ENCODE results near the gene PRKG1. TPM values are rescaled to one million over a fixed set of nuclear protein-coding genes. Genes with fewer than 3 reads are reported as not detected.
"Not testable (repeated sequence)": the region's sequence is repeated elsewhere in the genome, so short reads cannot be mapped to it uniquely, and the experiment has no call there.

Gene PRKG1
- total RNA-seq, 2 experiments from 2014 or later: not detected

GRCh38 chr10:51272099-51272498 is 197.8 kb downstream of the PRKG1 start:
- DNase-seq; CTCF ChIA-PET; H3K4me1 Mint-ChIP-seq; ATAC-seq; H3K27ac Mint-ChIP-seq; H3K4me3 Mint-ChIP-seq; H3K9me3 Mint-ChIP-seq (ENCODE audit: low read depth); H3K27me3 Mint-ChIP-seq; H3K36me3 Mint-ChIP-seq: not testable (repeated sequence)

- Mint-ChIP-seq H3K27me3 (no peaks in the 10 kb centered on the region), H3K9me3 (ENCODE audit: low read depth) (no peaks in the 10 kb centered on the region), H3K4me3 (no peak overlapping the region), H3K36me3 (no peaks in the 10 kb centered on the region), H3K27ac (no peak overlapping the region), H3K4me1 (no peaks in the 10 kb centered on the region)
- CTCF ChIA-PET: no interaction called here
- DNase-seq (no peak), ATAC-seq (no peak)
These were observed 198.3 kb downstream of the PRKG1 start for GRCh38 chr10:51272555-51272954.

- no peaks in the 10 kb centered on the region for H3K36me3 Mint-ChIP-seq
- ATAC-seq (no peak), DNase-seq (no peak)
- no peaks in the 10 kb centered on the region for H3K27me3 Mint-ChIP-seq
- H3K4me1 Mint-ChIP-seq: no peaks in the 10 kb centered on the region
- no peak overlapping the region for H3K4me3 Mint-ChIP-seq
- no peak overlapping the region for H3K27ac Mint-ChIP-seq
- CTCF ChIA-PET: no interaction called here
- H3K9me3 Mint-ChIP-seq (ENCODE audit: low read depth): no peaks in the 10 kb centered on the region
These were observed 199.3 kb downstream of the PRKG1 start for GRCh38 chr10:51273574-51273973.

- DNase-seq; H3K27ac Mint-ChIP-seq; CTCF ChIA-PET; H3K9me3 Mint-ChIP-seq (ENCODE audit: low read depth); ATAC-seq; H3K27me3 Mint-ChIP-seq; H3K4me1 Mint-ChIP-seq; H3K4me3 Mint-ChIP-seq; H3K36me3 Mint-ChIP-seq: not testable (repeated sequence)
These were observed 201.8 kb downstream of the PRKG1 start for GRCh38 chr10:51276097-51276496.

- H3K4me1 Mint-ChIP-seq; H3K4me3 Mint-ChIP-seq; DNase-seq; CTCF ChIA-PET; H3K27me3 Mint-ChIP-seq; H3K27ac Mint-ChIP-seq; H3K9me3 Mint-ChIP-seq (ENCODE audit: low read depth); ATAC-seq; H3K36me3 Mint-ChIP-seq: not testable (repeated sequence)
These were observed 207.1 kb downstream of the PRKG1 start for GRCh38 chr10:51281387-51281786.

- Mint-ChIP-seq H3K27ac (no peak overlapping the region), H3K36me3 (no peaks in the 10 kb centered on the region), H3K27me3 (no peaks in the 10 kb centered on the region), H3K4me1 (no peaks in the 10 kb centered on the region), H3K4me3 (no peak overlapping the region), H3K9me3 (ENCODE audit: low read depth) (no peaks in the 10 kb centered on the region)
- CTCF ChIA-PET: no interaction called here
- ATAC-seq (no peak), DNase-seq (no peak)
These were observed 211.3 kb downstream of the PRKG1 start for GRCh38 chr10:51285601-51286000.

- Mint-ChIP-seq H3K9me3 (ENCODE audit: low read depth) (no peaks in the 10 kb centered on the region), H3K27me3 (no peaks in the 10 kb centered on the region), H3K4me3 (no peak overlapping the region), H3K27ac (no peak overlapping the region), H3K4me1 (no peaks in the 10 kb centered on the region), H3K36me3 (no peaks in the 10 kb centered on the region)
- ATAC-seq (no peak), DNase-seq (no peak)
- CTCF ChIA-PET: no interaction called here
These were observed 214.2 kb downstream of the PRKG1 start for GRCh38 chr10:51288511-51288910.

GRCh38 chr10:51289519-51289918 is 215.2 kb downstream of the PRKG1 start:
- H3K27me3 Mint-ChIP-seq: no peaks in the 10 kb centered on the region
- CTCF ChIA-PET: no interaction called here
- no peaks in the 10 kb centered on the region for H3K4me1 Mint-ChIP-seq
- no peaks in the 10 kb centered on the region for H3K36me3 Mint-ChIP-seq
- H3K9me3 Mint-ChIP-seq (ENCODE audit: low read depth): no peaks in the 10 kb centered on the region
- no peak for ATAC-seq
- H3K4me3 Mint-ChIP-seq: no peak overlapping the region
- no peak overlapping the region for H3K27ac Mint-ChIP-seq
- no peak for DNase-seq

- no peak for ATAC-seq
- CTCF ChIA-PET: no interaction called here
- H3K9me3 Mint-ChIP-seq (ENCODE audit: low read depth): no peaks in the 10 kb centered on the region
- H3K27me3 Mint-ChIP-seq: no peaks in the 10 kb centered on the region
- H3K4me3 Mint-ChIP-seq: no peak overlapping the region
- H3K36me3 Mint-ChIP-seq: no peaks in the 10 kb centered on the region
- no peaks in the 10 kb centered on the region for H3K4me1 Mint-ChIP-seq
- H3K27ac Mint-ChIP-seq: no peak overlapping the region
- no peak for DNase-seq
These were observed 217.7 kb downstream of the PRKG1 start for GRCh38 chr10:51291961-51292360.

GRCh38 chr10:51297438-51297837 is 223.2 kb downstream of the PRKG1 start:
- no peak overlapping the region for H3K4me3 Mint-ChIP-seq
- H3K36me3 Mint-ChIP-seq: no peaks in the 10 kb centered on the region
- CTCF ChIA-PET: no interaction called here
- ATAC-seq (no peak), DNase-seq (no peak)
- no peaks in the 10 kb centered on the region for H3K4me1 Mint-ChIP-seq
- no peaks in the 10 kb centered on the region for H3K27me3 Mint-ChIP-seq
- H3K27ac Mint-ChIP-seq: no peak overlapping the region
- H3K9me3 Mint-ChIP-seq (ENCODE audit: low read depth): no peaks in the 10 kb centered on the region

GRCh38 chr10:51300617-51301304 is 226.5 kb downstream of the PRKG1 start:
- no peak for ATAC-seq
- H3K27ac Mint-ChIP-seq: no peak overlapping the region
- DNase-seq: no peak

GRCh38 chr10:51301644-51302043 is 227.4 kb downstream of the PRKG1 start:
- CTCF ChIA-PET: no interaction called here
- H3K36me3 Mint-ChIP-seq: no peaks in the 10 kb centered on the region
- no peak overlapping the region for H3K27ac Mint-ChIP-seq
- DNase-seq (no peak), ATAC-seq (no peak)
- no peaks in the 10 kb centered on the region for H3K27me3 Mint-ChIP-seq
- H3K9me3 Mint-ChIP-seq (ENCODE audit: low read depth): no peaks in the 10 kb centered on the region
- H3K4me1 Mint-ChIP-seq: no peaks in the 10 kb centered on the region
- no peak overlapping the region for H3K4me3 Mint-ChIP-seq

More at GRCh38 chr10:51300617-51301304, 226.5 kb downstream of the PRKG1 start:
- H3K4me3 Mint-ChIP-seq: no peak overlapping the region
- no peaks in the 10 kb centered on the region for H3K36me3 Mint-ChIP-seq
- H3K27me3 Mint-ChIP-seq: no peaks in the 10 kb centered on the region
- no peaks in the 10 kb centered on the region for H3K9me3 Mint-ChIP-seq (ENCODE audit: low read depth)
- H3K4me1 Mint-ChIP-seq: no peaks in the 10 kb centered on the region
- CTCF ChIA-PET: no interaction called here

- H3K27me3 Mint-ChIP-seq: no peaks in the 10 kb centered on the region
- CTCF ChIA-PET: no interaction called here
- H3K27ac Mint-ChIP-seq: no peak overlapping the region
- ATAC-seq (no peak), DNase-seq (no peak)
- H3K4me1 Mint-ChIP-seq: no peaks in the 10 kb centered on the region
- H3K4me3 Mint-ChIP-seq: no peak overlapping the region
- no peaks in the 10 kb centered on the region for H3K36me3 Mint-ChIP-seq
- H3K9me3 Mint-ChIP-seq (ENCODE audit: low read depth): no peaks in the 10 kb centered on the region
These were observed 228.0 kb downstream of the PRKG1 start for GRCh38 chr10:51302316-51302715.

GRCh38 chr10:51308116-51308515 is 233.8 kb downstream of the PRKG1 start:
- Mint-ChIP-seq H3K4me1 (no peaks in the 10 kb centered on the region), H3K36me3 (no peaks in the 10 kb centered on the region), H3K27me3 (no peaks in the 10 kb centered on the region), H3K9me3 (ENCODE audit: low read depth) (no peaks in the 10 kb centered on the region), H3K4me3 (no peak overlapping the region), H3K27ac (no peak overlapping the region)
- CTCF ChIA-PET: no interaction called here
- ATAC-seq (no peak), DNase-seq (no peak)

GRCh38 chr10:51311228-51311627 is 236.9 kb downstream of the PRKG1 start:
- CTCF ChIA-PET: no interaction called here
- H3K27me3 Mint-ChIP-seq: no peaks in the 10 kb centered on the region
- H3K9me3 Mint-ChIP-seq (ENCODE audit: low read depth): no peaks in the 10 kb centered on the region
- no peak for ATAC-seq
- H3K27ac Mint-ChIP-seq: no peak overlapping the region
- no peak overlapping the region for H3K4me3 Mint-ChIP-seq
- DNase-seq: no peak
- H3K4me1 Mint-ChIP-seq: no peaks in the 10 kb centered on the region
- H3K36me3 Mint-ChIP-seq: no peaks in the 10 kb centered on the region

All from activated CD8-positive, alpha-beta memory T cell treated with anti-CD3 and anti-CD28 coated beads, Interleukin-2, amount 10 ng/mL, durations not matched to agents 7 days and 5 days (primary cell).